Fibroblast of villous mesenchyme (primary cell): ENCODE results near the gene SEC14L2. TPM values are rescaled to one million over a fixed set of nuclear protein-coding genes. Genes with fewer than 3 reads are reported as not detected.

Source experiments
- DNase-seq: peaks from one replicate; pipeline ENCODE4 v3.0.0-alpha.2; 2010; ENCODE audit warnings: low read depth
- H3K4me3 ChIP-seq: 2 replicates; pipeline ENCODE4 v1.5.1; 2011; ENCODE audit warnings: low read depth, mild to moderate bottlenecking, low read length
- CTCF ChIP-seq: IDR thresholded peaks from 2 replicates; pipeline ENCODE4 v1.5.1; 2012; ENCODE audit warnings: low read depth, mild to moderate bottlenecking, low read length; ENCODE audit not compliant: insufficient read depth
- total RNA-seq: library from RNA; depleted of rRNA; stranded (reverse); fragments of >200 nt; gene quantifications from 2 replicates; pipeline ENCODE4 v1.2.3, GENCODE V29; 2012

Gene SEC14L2
- total RNA-seq, 1 donor = 9.5 TPM

DNA sequence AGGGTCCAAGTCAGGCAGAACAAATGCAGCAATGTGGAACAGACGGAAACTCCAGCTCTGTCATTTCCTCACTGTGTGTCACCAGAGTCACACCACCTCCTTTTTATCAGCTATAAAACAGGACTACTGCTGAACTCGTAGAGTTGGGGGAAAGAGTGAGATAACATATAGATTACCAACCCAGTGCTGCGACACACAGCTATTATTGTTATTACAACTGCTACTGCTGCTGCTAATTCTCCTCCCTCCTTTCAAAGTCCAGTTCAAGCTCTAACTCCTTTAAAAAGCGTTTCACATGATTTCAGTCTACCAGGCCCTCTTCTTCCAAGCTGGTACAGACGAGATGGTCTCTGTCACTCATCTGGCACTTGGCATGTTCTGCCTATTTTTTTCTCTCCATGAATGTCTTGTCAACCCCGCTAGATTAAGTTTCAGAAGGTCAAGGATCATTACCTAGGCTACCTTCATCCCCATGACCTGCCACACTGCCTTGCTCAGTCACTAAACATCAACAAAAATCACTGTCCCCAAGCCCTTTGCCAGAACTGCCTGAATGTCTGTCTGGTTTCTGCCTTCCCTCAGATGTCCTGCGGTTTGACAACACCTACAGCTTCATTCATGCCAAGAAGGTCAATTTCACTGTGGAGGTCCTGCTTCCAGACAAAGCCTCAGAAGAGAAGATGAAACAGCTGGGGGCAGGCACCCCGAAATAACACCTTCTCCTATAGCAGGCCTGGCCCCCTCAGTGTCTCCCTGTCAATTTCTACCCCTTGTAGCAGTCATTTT lies 25.1 kb downstream of the SEC14L2 start:
- H3K4me3 ChIP-seq = peak overlapping the region; percentile 71
- DNase-seq = no peak
- TF ChIP-seq CTCF = no peak

GRCh38 chr22:30422481-30423300 lies 25.9 kb downstream of the SEC14L2 start:
- TF ChIP-seq CTCF = no peak
- H3K4me3 ChIP-seq = peak overlapping the region; percentile 71
- peak; percentile 87 for DNase-seq

- DNase-seq = no peak
- H3K4me3 ChIP-seq = peak overlapping the region; percentile 71
- no peak for TF ChIP-seq CTCF
Observed at GRCh38 chr22:30423301-30423958, 26.6 kb downstream of the SEC14L2 start.

GRCh38 chr22:30423959-30424533 lies 27.2 kb downstream of the SEC14L2 start:
- peak overlapping the region; percentile 71 for H3K4me3 ChIP-seq

GRCh38 chr22:30424534-30425326 lies 27.9 kb downstream of the SEC14L2 start:
- H3K4me3 ChIP-seq = peak overlapping the region; percentile 71
- DNase-seq = no peak
- TF ChIP-seq CTCF = no peak

More at GRCh38 chr22:30423959-30424533, 27.2 kb downstream of the SEC14L2 start:
- DNase-seq = peak; percentile 100
- no peak for TF ChIP-seq CTCF

- DNase-seq = no peak
- peak overlapping the region; percentile 71 for H3K4me3 ChIP-seq
- no peak for TF ChIP-seq CTCF
Observed at GRCh38 chr22:30425327-30425615, 28.5 kb downstream of the SEC14L2 start.
